ENCODE data around the gene CRYBG1. TPM values are rescaled to one million over a fixed set of nuclear protein-coding genes. Genes with fewer than 3 reads are reported as not detected.

The CRYBG1 gene
- total RNA-seq, 1 experiment from 2014 or later: 19.9 TPM

- Histone ChIP-seq H3K4me3 (ENCODE audit: low read length) (no peak overlapping the region), H3K27me3 (ENCODE audit: low read length) (no peaks in the 10 kb centered on the region), H3K79me2 (ENCODE audit: low read length) (no peaks in the 10 kb centered on the region), H3K9me3 (ENCODE audit: low read length) (no peaks in the 10 kb centered on the region), H3K4me2 (ENCODE audit: low read length) (no peak overlapping the region), H3K36me3 (ENCODE audit: low read depth, low read length) (no peaks in the 10 kb centered on the region), H4K20me1 (ENCODE audit: low read length) (no peaks in the 10 kb centered on the region), H3K9me2 (replicated peaks; ENCODE audit: low read length) (no peaks in the 10 kb centered on the region), H2AFZ (ENCODE audit: low read length) (no peak overlapping the region), H3K27ac (ENCODE audit: low read length) (no peak overlapping the region), H3F3A (ENCODE audit: low read length, unreplicated experiment) (no peaks in the 10 kb centered on the region), H3K4me1 (ENCODE audit: insufficient read depth, low read length) (no peaks in the 10 kb centered on the region), H3K9ac (ENCODE audit: low read length) (no peak overlapping the region)
- peak; percentile 35; the same call in 1 of the 2 replicates for ATAC-seq
- ChIA-PET POLR2A (ENCODE audit: unreplicated experiment) (interaction anchor here (0.6 kb wide), 1 partner anchor 220 kb away, joined by 4 read pairs; no protein-coding TSS in a partner anchor), CTCF (interaction anchor here (0.7 to 1.2 kb wide), 4 partner anchors 16 to 370 kb away, joined by 3 to 6 read pairs (median 4); no protein-coding TSS in a partner anchor)
- TF ChIP-seq EZH2 (IDR thresholded peaks at IDR 0.05; ENCODE audit: low read length, unreplicated experiment) (no peak), EZH2phosphoT487 (IDR thresholded peaks at IDR 0.05; ENCODE audit: borderline replicate concordance, low read length) (no peak)
- TF ChIP-seq, protein P1, sequence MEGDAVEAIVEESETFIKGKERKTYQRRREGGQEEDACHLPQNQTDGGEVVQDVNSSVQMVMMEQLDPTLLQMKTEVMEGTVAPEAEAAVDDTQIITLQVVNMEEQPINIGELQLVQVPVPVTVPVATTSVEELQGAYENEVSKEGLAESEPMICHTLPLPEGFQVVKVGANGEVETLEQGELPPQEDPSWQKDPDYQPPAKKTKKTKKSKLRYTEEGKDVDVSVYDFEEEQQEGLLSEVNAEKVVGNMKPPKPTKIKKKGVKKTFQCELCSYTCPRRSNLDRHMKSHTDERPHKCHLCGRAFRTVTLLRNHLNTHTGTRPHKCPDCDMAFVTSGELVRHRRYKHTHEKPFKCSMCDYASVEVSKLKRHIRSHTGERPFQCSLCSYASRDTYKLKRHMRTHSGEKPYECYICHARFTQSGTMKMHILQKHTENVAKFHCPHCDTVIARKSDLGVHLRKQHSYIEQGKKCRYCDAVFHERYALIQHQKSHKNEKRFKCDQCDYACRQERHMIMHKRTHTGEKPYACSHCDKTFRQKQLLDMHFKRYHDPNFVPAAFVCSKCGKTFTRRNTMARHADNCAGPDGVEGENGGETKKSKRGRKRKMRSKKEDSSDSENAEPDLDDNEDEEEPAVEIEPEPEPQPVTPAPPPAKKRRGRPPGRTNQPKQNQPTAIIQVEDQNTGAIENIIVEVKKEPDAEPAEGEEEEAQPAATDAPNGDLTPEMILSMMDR (conservative IDR thresholded peaks at IDR 0.05; ENCODE audit: low read depth, low read length): peak; percentile 55; the same call in 1 of the 2 replicates
- peak; percentile 44 for DNase-seq
- no TSS peak for BruUV-seq (replicated peaks)
- intact Hi-C loops (cut with micrococcal nuclease): no loop called here
Measured at GRCh38 chr6:106609699-106610098, 249.2 kb downstream of the CRYBG1 start.

GRCh38 chr6:106611030-106611429 lies 250.5 kb downstream of the CRYBG1 start:
- no TSS peak for BruUV-seq (replicated peaks)
- ChIA-PET POLR2A (ENCODE audit: unreplicated experiment) (no interaction called here), CTCF (no interaction called here)
- Histone ChIP-seq H3K9ac (ENCODE audit: low read length) (no peak overlapping the region), H3K4me3 (ENCODE audit: low read length) (no peak overlapping the region), H3K9me2 (replicated peaks; ENCODE audit: low read length) (no peaks in the 10 kb centered on the region), H3K4me2 (ENCODE audit: low read length) (no peak overlapping the region), H4K20me1 (ENCODE audit: low read length) (no peaks in the 10 kb centered on the region), H3K4me1 (ENCODE audit: insufficient read depth, low read length) (no peaks in the 10 kb centered on the region), H3K27ac (ENCODE audit: low read length) (no peak overlapping the region), H3K36me3 (ENCODE audit: low read depth, low read length) (no peaks in the 10 kb centered on the region), H3K27me3 (ENCODE audit: low read length) (no peaks in the 10 kb centered on the region), H3K9me3 (ENCODE audit: low read length) (no peaks in the 10 kb centered on the region), H3F3A (ENCODE audit: low read length, unreplicated experiment) (no peaks in the 10 kb centered on the region), H3K79me2 (ENCODE audit: low read length) (no peaks in the 10 kb centered on the region), H2AFZ (ENCODE audit: low read length) (no peak overlapping the region)
- DNase-seq: no peak
- intact Hi-C loops (cut with micrococcal nuclease): no loop called here
- no peak for ATAC-seq
- TF ChIP-seq EZH2phosphoT487 (IDR thresholded peaks at IDR 0.05; ENCODE audit: borderline replicate concordance, low read length) (no peak), EZH2 (IDR thresholded peaks at IDR 0.05; ENCODE audit: low read length, unreplicated experiment) (no peak)
- TF ChIP-seq, protein P1 (conservative IDR thresholded peaks at IDR 0.05; ENCODE audit: low read depth, low read length): no peak

DNA sequence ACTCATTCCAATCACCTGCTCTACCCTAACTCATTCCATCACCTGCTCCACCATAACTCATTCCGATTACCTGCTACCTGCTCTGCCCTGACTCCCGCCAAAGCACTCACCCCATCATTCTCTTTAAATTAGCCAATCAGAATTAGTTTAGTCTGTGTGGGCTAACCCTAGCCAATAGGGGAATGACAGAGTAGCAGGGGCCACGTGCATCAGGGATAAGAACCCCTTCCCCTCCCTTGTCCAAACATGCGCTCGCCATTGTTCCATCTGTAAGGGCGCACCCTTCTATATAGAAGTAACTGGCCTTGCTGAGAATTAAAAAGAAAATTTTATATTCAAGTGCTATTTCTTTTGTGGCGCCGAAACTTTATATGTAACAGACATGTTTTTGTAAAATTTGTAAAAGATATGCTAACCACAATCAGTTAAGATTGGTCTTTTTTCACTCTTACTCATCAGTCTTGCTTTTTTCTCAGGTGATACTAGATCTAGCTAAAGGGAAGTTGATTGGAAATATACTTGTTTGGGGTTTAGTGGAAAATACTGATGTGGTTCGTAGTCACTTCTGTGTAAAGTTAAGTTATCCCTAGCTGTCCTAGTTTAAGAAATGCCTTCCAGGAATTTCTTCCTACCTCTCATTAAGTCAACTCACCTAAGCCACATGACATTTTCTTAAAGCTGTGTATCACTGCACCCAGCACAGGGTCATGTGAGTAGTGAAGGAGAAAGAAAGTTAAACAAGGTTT lies 252.3 kb downstream of the CRYBG1 start:
- H3K4me2 ChIP-seq (ENCODE audit: low read length): no peak overlapping the region
- H3K4me3 ChIP-seq (ENCODE audit: low read length): no peak overlapping the region
- no peaks in the 10 kb centered on the region for H3F3A ChIP-seq (ENCODE audit: low read length, unreplicated experiment)
- no peaks in the 10 kb centered on the region for H3K36me3 ChIP-seq (ENCODE audit: low read depth, low read length)
- intact Hi-C loops (cut with micrococcal nuclease): no loop called here
- no peak overlapping the region for H2AFZ ChIP-seq (ENCODE audit: low read length)
- no peaks in the 10 kb centered on the region for H4K20me1 ChIP-seq (ENCODE audit: low read length)
- no peaks in the 10 kb centered on the region for H3K9me3 ChIP-seq (ENCODE audit: low read length)
- no peak for TF ChIP-seq EZH2phosphoT487 (IDR thresholded peaks at IDR 0.05; ENCODE audit: borderline replicate concordance, low read length)
- H3K9me2 ChIP-seq (replicated peaks; ENCODE audit: low read length): no peaks in the 10 kb centered on the region
- H3K9ac ChIP-seq (ENCODE audit: low read length): no peak overlapping the region
- POLR2A ChIA-PET (ENCODE audit: unreplicated experiment): no interaction called here
- CTCF ChIA-PET: no interaction called here
- BruUV-seq (replicated peaks): no TSS peak
- no peaks in the 10 kb centered on the region for H3K27me3 ChIP-seq (ENCODE audit: low read length)
- ATAC-seq: no peak
- H3K79me2 ChIP-seq (ENCODE audit: low read length): no peaks in the 10 kb centered on the region
- H3K4me1 ChIP-seq (ENCODE audit: insufficient read depth, low read length): no peaks in the 10 kb centered on the region
- no peak overlapping the region for H3K27ac ChIP-seq (ENCODE audit: low read length)
- DNase-seq: no peak

All from PC-3 (cell line).